NCI-H1105 treated with DMSO at 0.1 percent for 48 hours (cell line): ENCODE measurements around the gene PREP.
"Not testable (repeated sequence)": the region's sequence is repeated elsewhere in the genome, so short reads cannot be mapped to it uniquely, and the experiment has no call there.

Experiments used
- DNase-seq: peaks from one replicate; lab custom pipeline; 2025; lab: John Stamatoyannopoulos, UW

PREP gene

DNA sequence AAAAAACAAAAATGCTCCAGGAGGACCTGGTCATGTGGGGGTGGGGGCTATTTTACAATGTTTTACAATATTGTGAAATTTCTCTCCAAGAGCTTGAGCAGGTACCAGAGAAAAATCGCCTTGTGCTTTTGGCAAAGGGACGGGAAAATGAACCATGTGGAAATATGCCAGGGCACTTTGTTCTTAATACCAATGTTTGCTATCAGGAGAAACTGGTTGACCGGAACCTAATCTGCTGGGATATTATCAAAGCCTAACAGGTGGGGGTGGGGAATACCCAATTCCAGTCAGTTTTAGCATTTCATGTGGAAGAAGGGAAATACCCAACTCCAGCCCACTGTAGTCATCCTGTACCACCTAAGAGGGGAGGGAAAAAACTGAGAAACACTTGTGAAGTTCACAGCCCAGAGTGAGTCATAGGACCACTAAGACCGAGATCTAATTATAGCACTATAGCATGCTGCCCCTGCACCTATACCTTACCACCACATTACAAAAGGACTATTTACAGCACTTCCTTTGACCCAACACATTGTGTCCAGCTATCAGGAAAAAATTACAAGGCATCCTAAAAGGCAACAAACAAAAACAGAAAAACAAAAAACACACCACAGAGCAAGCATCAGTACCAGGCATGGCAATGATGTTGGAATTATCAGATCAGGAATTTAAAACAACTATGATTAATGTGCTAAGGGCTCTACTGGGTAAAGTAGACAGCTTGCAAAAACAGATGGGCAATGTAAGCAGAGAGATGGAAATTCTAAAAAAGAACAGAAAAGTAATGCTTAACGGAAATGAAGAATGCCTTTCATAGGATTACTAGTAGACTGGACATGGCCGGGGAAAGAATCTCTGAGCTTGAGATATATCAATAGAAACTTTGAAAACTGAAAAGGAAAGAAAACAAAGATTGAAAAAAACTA is 138.9 kb downstream of the PREP start:
- no peak for DNase-seq

DNA sequence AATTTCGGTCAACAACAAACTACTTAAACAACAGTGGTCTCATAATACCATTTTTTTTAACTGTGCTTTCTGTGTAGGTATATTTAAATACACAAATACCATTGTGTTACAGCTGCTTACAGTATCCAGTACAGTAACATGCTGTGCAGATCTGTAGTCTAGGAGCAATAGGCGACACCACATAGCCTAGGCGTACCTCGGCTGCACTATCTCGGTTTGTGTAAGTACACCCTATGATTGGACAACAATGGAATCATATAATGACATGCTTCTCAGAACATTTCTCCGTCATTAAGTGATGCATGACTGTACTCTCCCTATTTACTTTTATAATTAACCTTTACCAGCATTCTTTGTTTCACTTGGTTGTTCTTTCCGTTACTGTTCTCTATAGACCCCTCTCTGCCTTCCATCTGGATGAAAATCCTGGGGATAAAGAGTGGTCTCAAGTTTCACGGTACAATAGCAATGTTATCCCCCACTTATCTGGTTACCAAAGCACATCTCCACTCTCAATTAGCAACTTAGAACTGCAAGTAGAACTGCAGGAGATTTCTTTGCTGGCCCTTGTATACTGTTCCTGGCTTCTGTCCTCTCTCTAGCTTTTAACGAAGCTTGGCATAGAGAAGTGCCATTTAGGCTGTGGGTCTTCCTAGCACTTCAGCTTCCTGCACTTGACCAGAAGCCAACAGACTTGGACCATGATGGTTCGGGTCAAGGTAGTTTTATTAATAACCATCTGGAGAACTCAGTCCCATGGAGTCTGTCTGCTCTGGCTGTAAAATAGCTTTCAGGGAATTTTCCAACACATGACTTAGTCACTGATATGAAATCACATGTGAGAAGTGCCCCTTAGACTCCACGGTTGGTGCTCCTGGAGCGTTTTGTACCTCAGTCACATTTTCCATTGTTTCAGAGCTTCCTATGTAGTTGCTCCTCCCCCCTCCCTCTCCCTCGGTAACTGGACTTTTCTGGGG is 142.7 kb downstream of the PREP start:
- DNase-seq, result peak; percentile 84

DNA sequence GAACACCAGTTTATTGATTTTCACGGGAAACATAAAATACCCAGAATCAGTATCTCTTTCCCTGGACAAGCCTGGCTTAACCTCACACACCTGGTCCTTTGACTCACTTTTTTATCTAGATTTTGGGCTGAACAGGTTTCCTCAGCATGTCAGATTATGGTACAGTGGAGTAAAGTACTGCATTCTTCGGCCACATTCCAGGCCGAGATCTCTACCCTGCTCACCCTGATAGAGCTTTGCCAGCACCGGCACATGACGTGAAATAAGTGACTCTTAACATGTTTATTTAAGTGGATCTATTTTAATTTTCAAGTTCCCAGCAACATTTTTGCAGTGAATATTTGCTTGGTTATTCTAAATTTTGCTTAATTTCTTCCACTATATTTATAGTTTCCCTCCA is 144.1 kb downstream of the PREP start:
- DNase-seq, result no peak

DNA sequence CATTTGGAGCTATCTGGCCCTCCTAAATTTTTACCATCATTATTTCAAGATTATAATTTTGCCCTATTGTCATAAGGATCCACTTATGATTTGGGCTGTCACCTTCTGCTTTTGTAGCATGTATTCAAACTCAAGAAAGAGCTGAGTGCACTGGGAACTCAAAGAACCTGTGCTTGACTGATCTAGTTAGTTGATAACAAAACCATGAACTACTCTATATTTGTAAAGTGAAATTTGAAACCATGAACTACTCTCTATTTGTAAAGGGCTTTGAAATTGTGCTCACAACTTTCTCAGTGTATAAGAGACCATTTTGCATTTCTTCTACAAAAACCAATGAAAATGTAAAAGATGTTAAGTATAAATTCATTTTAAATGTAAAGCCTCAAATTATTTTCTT is 145.5 kb downstream of the PREP start:
- DNase-seq, result peak; percentile 54

DNA sequence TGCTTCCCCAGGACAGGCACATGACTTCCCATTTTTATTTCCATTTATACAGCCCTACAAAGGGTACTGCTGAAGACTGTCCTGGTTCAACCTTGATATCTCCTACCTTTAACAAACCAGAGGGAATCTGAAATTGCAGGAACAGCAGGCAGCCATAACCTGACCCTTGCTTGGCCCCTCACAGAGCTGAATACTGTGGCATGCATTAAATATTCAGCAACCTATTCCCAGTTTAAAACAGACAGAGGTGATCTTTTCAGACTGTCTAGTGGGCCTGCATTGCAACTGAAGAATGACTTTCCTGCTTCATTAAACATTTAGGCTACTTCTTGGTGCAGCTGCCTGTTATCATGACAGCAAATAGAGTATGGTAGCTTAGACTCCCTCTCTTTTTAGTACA is 146.3 kb downstream of the PREP start:
- DNase-seq, result no peak

- no peak for DNase-seq
Observed at GRCh38 chr6:105253787-105254186, 149.1 kb downstream of the PREP start.

GRCh38 chr6:105251689-105252088 is 151.2 kb downstream of the PREP start:
- no peak for DNase-seq

- no peak for DNase-seq
Observed at GRCh38 chr6:105250533-105250932, 152.3 kb downstream of the PREP start.

GRCh38 chr6:105243487-105243886 is 159.4 kb downstream of the PREP start:
- no peak for DNase-seq

DNA sequence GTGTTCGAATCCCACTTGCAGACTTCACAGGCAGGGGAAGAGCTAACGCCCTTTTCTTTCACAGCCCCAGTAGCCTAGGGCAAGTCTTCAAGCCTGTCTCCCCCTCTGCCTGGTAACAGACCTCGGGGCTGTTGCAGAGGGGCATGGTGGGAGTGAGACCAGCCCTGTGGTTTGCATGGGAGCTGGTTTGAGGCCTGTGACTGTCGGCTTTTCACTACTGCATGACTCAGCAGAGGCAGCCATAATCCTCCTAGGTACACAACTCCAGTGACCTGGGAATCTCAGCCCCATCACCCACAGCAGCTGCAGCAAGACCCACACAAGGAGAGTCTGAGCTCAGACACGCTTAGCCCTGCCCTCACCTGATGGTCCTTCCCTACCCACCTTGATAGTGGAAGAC is 167.7 kb downstream of the PREP start:
- DNase-seq, result no peak

DNA sequence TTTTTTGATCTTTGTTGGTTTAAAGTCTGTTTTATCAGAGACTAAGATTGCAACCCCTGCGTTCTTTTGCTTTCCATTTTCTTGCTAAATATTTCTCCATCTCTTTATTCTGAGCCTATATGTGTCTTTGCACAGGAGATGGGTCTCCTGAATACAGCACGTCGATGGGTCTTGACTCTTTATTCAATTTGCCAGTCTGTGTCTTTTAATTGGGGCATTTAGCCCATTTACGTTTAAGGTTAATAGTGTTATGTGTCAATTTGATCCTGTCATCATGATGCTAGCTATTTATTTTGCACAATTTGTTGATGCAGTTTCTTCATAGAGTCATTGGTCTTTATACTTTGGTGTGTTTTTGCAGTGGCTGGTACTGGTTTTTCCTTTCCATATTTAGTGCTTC is 171.1 kb downstream of the PREP start:
- DNase-seq, result not testable (repeated sequence)
